Parathyroid adenoma (tissue), 2 donors: ENCODE measurements around the gene NAV1.

ENCODE experiments used
- H2AFZ ChIP-seq: fragments of 300-600 bp; sonication (generic); one replicate; pipeline ENCODE4 v1.7.0; 2017; ENCODE audit warnings: antibody characterized with exemption, mild to moderate bottlenecking
- H3K27ac ChIP-seq: fragments of 300-600 bp; sonication (generic); one replicate; pipeline ENCODE4 v1.7.0; 2017
- H3K27me3 ChIP-seq: fragments of 300-600 bp; sonication (generic); one replicate; pipeline ENCODE4 v1.7.0; 2017; ENCODE audit warnings: low read length; ENCODE audit not compliant: control insufficient read depth, insufficient read depth
- H3K36me3 ChIP-seq: fragments of 300-600 bp; sonication (generic); one replicate; pipeline ENCODE4 v1.7.0; 2017; ENCODE audit warnings: low read length; ENCODE audit not compliant: control insufficient read depth, insufficient read depth
- H3K4me1 ChIP-seq: fragments of 300-600 bp; sonication (generic); one replicate; pipeline ENCODE4 v1.7.0; 2017; ENCODE audit warnings: control low read depth
- H3K4me2 ChIP-seq: fragments of 300-600 bp; sonication (generic); one replicate; pipeline ENCODE4 v1.7.0; 2017; ENCODE audit warnings: low read length
- H3K4me3 ChIP-seq: fragments of 300-600 bp; sonication (generic); one replicate; pipeline ENCODE4 v1.7.0; 2017; ENCODE audit warnings: low read depth, low read length
- H3K79me2 ChIP-seq: fragments of 300-600 bp; sonication (generic); one replicate; pipeline ENCODE4 v1.7.0; 2017; ENCODE audit warnings: control low read depth
- H3K9ac ChIP-seq: fragments of 300-600 bp; sonication (generic); one replicate; pipeline ENCODE4 v1.7.0; 2017; ENCODE audit warnings: mild to moderate bottlenecking
- H3K9me3 ChIP-seq: fragments of 300-600 bp; sonication (generic); one replicate; pipeline ENCODE4 v1.7.0; 2017; ENCODE audit warnings: low read length; ENCODE audit not compliant: control insufficient read depth
- TF ChIP-seq, protein P1 (sequence below): fragments of 300-600 bp; sonication (generic); IDR thresholded peaks from one replicate; pipeline ENCODE4 v1.7.0; 2017; ENCODE audit warnings: antibody characterized with exemption, mild to moderate bottlenecking
- donor health status: primary hyperparathyroidism.

The NAV1 gene

DNA sequence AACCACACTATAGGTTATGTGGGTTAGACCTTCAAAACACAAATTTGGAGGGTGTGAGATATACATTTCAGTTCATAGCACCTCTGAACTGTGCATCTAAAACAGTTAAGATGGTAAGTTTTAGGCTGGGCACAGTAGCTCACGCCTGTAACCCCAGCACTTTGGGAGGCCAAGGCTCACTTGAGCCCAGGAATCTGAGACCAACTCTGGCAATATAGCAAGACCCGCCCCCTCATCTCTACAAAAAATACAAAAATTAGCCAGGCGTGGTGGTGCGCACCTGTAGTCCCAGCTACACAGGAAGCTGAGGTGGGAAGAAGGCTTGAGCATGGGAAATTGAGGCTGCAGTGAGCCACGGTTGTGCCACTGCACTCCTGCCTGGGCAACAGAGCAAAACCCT is 47.9 kb downstream of the NAV1 start:
- TF ChIP-seq, protein P1, sequence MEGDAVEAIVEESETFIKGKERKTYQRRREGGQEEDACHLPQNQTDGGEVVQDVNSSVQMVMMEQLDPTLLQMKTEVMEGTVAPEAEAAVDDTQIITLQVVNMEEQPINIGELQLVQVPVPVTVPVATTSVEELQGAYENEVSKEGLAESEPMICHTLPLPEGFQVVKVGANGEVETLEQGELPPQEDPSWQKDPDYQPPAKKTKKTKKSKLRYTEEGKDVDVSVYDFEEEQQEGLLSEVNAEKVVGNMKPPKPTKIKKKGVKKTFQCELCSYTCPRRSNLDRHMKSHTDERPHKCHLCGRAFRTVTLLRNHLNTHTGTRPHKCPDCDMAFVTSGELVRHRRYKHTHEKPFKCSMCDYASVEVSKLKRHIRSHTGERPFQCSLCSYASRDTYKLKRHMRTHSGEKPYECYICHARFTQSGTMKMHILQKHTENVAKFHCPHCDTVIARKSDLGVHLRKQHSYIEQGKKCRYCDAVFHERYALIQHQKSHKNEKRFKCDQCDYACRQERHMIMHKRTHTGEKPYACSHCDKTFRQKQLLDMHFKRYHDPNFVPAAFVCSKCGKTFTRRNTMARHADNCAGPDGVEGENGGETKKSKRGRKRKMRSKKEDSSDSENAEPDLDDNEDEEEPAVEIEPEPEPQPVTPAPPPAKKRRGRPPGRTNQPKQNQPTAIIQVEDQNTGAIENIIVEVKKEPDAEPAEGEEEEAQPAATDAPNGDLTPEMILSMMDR, result no peak
- Histone ChIP-seq H3K9me3 (no peaks in the 10 kb centered on the region), H3K36me3 (no peaks in the 10 kb centered on the region), H2AFZ (no peak overlapping the region), H3K4me1 (no peaks in the 10 kb centered on the region), H3K9ac (no peak overlapping the region), H3K4me2 (no peak overlapping the region), H3K27ac (no peak overlapping the region), H3K4me3 (no peak overlapping the region), H3K79me2 (no peaks in the 10 kb centered on the region), H3K27me3 (no peaks in the 10 kb centered on the region)

DNA sequence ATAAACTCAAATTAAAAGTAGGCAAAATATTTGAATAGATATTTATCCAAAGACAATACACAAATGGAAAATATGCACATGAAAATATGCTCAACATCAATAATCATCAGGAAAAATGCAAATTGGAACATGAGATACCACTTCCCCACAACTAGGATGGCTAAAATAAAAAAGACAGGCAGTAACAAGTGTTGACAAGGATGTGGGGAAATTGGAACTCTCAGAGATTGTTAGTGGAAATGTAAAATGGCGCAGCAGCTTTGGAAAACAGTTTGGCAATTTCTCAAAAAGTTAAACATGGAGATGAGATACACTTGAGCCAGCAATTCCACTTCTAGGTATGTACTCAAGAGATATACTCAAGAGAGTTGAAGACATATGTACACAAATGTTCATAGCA is 48.8 kb downstream of the NAV1 start:
- no peaks in the 10 kb centered on the region for H3K79me2 ChIP-seq
- no peak overlapping the region for H3K9ac ChIP-seq
- no peak overlapping the region for H3K27ac ChIP-seq
- no peaks in the 10 kb centered on the region for H3K4me1 ChIP-seq
- no peaks in the 10 kb centered on the region for H3K9me3 ChIP-seq
- H3K4me3 ChIP-seq, result no peak overlapping the region
- H2AFZ ChIP-seq, result no peak overlapping the region
- no peaks in the 10 kb centered on the region for H3K36me3 ChIP-seq
- H3K4me2 ChIP-seq, result no peak overlapping the region
- TF ChIP-seq, protein P1, result no peak
- no peaks in the 10 kb centered on the region for H3K27me3 ChIP-seq
